HepG2 (cell line): Measurements from ENCODE around the gene LIME1. TPM values are rescaled to one million over a fixed set of nuclear protein-coding genes. Genes with fewer than 3 reads are reported as not detected.
A peak's percentile ranks its signal among the peaks of the same experiment; 100 is the strongest.

ENCODE experiments used
- AGO1 ChIP-seq: fragments of 200-400 bp; formaldehyde crosslinking; IDR thresholded peaks from 2 replicates; pipeline ENCODE4 v1.6.1; 2017; ENCODE audit warnings: mild to moderate bottlenecking, low read depth, low read length, moderate library complexity; ENCODE audit not compliant: poor library complexity, severe bottlenecking
- AGO2 ChIP-seq: fragments of 200-400 bp; formaldehyde crosslinking; optimal IDR thresholded peaks from 2 replicates; pipeline ENCODE3; 2017; ENCODE audit warnings: mild to moderate bottlenecking, low read depth, low read length, moderate library complexity
- ATF7 ChIP-seq, 2 experiments: fragments of 450-650 bp in 1 of 2; sonication (generic) in 1 of 2; formaldehyde crosslinking in 1 of 2; IDR thresholded peaks; 2 replicates each; pipeline versions ENCODE4 v1.4.0 to v1.6.1; 2016 to 2020; ENCODE audit warnings: antibody characterized with exemption in 1 of 2, mild to moderate bottlenecking in 1 of 2, missing genetic modification reagents in 1 of 2
- HNRNPL ChIP-seq: fragments of 200-400 bp; formaldehyde crosslinking; IDR thresholded peaks from 2 replicates; pipeline ENCODE4 v1.6.1; 2017; ENCODE audit warnings: mild to moderate bottlenecking, low read depth, low read length
- HOXA5 ChIP-seq: sonication (generic); formaldehyde crosslinking; IDR thresholded peaks from 2 replicates; pipeline ENCODE4 v1.4.0; 2020; ENCODE audit warnings: missing genetic modification reagents
- RBAK ChIP-seq: sonication (generic); formaldehyde crosslinking; IDR thresholded peaks from 2 replicates; pipeline ENCODE4 v1.5.1; 2020; ENCODE audit warnings: mild to moderate bottlenecking, missing genetic modification reagents
- SP5 ChIP-seq: IDR thresholded peaks from 2 replicates; pipeline ENCODE4 v1.6.1; 2016; ENCODE audit warnings: low read depth, borderline replicate concordance
- ZNF180 ChIP-seq: sonication (generic); formaldehyde crosslinking; IDR thresholded peaks from 2 replicates; pipeline ENCODE4 v1.4.0; 2020; ENCODE audit warnings: low read depth, missing genetic modification reagents, borderline replicate concordance
- polyA plus RNA-seq, 8 experiments: library from polyadenylated mRNA; depleted of rRNA in 3 of 8; stranded (reverse) in 7 of 8; unstranded in 1 of 8; fragments of >200 nt; fragmentation: Illumina TruSeq in 4 of 8; extraction: Trizol in 4 of 8; gene quantifications; 2 replicates each; pipeline versions ENCODE4 v1.2.1 to v1.2.3, GENCODE V29; 2011 to 2016; ENCODE audit warnings: low read depth in 4 of 8, missing spikeins in 1 of 8, mixed read lengths in 1 of 8; ENCODE audit not compliant: insufficient read depth in 1 of 8
- total RNA-seq, 5 experiments: library from RNA; depleted of rRNA; stranded (reverse); fragments of >200 nt; fragmentation: Illumina TruSeq; extraction: Trizol; gene quantifications; 2 replicates each; pipeline ENCODE4 v1.2.3, GENCODE V29; 2016; ENCODE audit warnings: low read depth in 1 of 5
- TF ChIP-seq, protein P1 (sequence below): sonication (generic); formaldehyde crosslinking; IDR thresholded peaks from 2 replicates; pipeline ENCODE4 v1.8.1; 2023; ENCODE audit warnings: mild to moderate bottlenecking, moderate library complexity, missing genetic modification reagents
- TF ChIP-seq, protein P2 (sequence below): sonication (generic); formaldehyde crosslinking; IDR thresholded peaks from 2 replicates; pipeline ENCODE4 v1.8.0; 2022; ENCODE audit warnings: mild to moderate bottlenecking, missing genetic modification reagents, borderline replicate concordance
- TF ChIP-seq, protein P3 (sequence below): IDR thresholded peaks from 2 replicates; pipeline ENCODE4 v1.6.1; 2018; ENCODE audit warnings: missing genetic modification reagents
- TF ChIP-seq, protein P4 (sequence below), 2 experiments: fragments of 450-650 bp in 1 of 2; sonication (generic) in 1 of 2; formaldehyde crosslinking; IDR thresholded peaks; 2 replicates each; pipeline versions ENCODE4 v1.5.0 to v1.8.0; 2020 to 2022; ENCODE audit warnings: mild to moderate bottlenecking in 1 of 2, missing genetic modification reagents in 1 of 2
- TF ChIP-seq, protein P5 (sequence below): sonication (generic); formaldehyde crosslinking; IDR thresholded peaks from 2 replicates; pipeline ENCODE4 v1.4.0; 2020; ENCODE audit warnings: missing genetic modification reagents, mild to moderate bottlenecking, borderline replicate concordance

Gene LIME1
- total and polyA plus RNA-seq, 2 of the 13 experiments (the other 11 are each of a cell fraction or from before 2014, with no cell fraction given): 13.0 to 61.5 TPM

DNA sequence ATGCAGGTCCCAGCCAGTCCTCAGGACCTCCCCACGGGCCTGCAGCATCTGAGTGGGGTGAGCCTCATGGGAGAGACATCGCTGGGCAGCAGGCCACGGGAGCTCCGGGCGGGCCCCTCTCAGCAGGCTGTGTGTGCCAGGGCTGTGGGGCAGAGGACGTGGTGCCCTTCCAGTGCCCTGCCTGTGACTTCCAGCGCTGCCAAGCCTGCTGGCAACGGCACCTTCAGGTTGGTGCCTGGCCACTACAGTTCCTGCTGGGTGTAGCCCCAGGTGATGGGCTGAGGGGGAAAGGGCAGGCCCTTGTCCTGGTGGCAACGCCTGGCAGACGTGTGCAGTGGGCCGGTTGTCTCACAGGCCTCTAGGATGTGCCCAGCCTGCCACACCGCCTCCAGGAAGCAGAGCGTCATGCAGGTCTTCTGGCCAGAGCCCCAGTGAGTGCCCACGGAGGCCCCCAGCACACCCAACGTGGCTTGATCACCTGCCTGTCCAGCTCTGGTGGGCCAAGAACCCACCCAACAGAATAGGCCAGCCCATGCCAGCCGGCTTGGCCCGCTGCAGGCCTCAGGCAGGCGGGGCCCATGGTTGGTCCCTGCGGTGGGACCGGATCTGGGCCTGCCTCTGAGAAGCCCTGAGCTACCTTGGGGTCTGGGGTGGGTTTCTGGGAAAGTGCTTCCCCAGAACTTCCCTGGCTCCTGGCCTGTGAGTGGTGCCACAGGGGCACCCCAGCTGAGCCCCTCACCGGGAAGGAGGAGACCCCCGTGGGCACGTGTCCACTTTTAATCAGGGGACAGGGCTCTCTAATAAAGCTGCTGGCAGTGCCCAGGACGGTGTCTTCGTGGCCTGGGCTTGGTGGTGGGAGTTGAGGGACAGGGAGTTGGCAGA lies 40.8 kb upstream of the LIME1 start (continued):
- TF ChIP-seq, protein P1, sequence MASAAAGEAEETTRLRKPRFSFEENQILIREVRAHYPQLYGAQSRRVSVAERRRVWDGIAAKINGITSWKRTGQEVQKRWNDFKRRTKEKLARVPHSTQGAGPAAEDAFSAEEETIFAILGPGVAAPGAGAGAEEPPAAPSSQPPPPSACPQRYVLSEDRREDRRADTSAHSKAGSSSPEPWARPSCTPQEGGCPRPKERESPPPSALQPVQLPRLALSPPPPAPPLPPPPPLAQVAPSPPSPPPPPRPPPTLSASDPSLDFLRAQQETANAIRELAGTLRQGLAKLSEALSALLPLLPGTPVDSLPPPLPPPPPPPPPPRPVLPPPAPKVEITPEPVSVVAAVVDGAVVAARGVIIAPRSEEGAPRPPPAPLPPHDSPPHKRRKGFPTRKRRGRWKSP (CRISPR knock-in tag): no peak
- TF ChIP-seq SP5 (CRISPR knock-in tag) (no peak), ATF7 (IDR thresholded peaks at IDR 0.05) (no peak), ATF7 (CRISPR knock-in tag; IDR thresholded peaks at IDR 0.05) (no peak), ZNF180 (CRISPR knock-in tag) (no peak; the same call in 1 of the 2 replicates), RBAK (CRISPR knock-in tag) (no peak), AGO2 (peak; percentile 69), AGO1 (peak; percentile 98), HNRNPL (peak; percentile 82), HOXA5 (CRISPR knock-in tag) (no peak)
- TF ChIP-seq, protein P2, sequence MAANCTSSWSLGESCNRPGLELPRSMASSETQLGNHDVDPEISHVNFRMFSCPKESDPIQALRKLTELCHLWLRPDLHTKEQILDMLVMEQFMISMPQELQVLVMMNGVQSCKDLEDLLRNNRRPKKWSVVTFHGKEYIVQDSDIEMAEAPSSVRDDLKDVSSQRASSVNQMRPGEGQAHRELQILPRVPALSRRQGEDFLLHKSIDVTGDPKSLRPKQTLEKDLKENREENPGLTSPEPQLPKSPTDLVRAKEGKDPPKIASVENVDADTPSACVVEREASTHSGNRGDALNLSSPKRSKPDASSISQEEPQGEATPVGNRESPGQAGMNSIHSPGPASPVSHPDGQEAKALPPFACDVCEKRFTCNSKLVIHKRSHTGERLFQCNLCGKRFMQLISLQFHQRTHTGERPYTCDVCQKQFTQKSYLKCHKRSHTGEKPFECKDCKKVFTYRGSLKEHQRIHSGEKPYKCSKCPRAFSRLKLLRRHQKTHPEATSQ (CRISPR knock-in tag): no peak
- TF ChIP-seq, protein P3, sequence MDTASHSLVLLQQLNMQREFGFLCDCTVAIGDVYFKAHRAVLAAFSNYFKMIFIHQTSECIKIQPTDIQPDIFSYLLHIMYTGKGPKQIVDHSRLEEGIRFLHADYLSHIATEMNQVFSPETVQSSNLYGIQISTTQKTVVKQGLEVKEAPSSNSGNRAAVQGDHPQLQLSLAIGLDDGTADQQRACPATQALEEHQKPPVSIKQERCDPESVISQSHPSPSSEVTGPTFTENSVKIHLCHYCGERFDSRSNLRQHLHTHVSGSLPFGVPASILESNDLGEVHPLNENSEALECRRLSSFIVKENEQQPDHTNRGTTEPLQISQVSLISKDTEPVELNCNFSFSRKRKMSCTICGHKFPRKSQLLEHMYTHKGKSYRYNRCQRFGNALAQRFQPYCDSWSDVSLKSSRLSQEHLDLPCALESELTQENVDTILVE (CRISPR knock-in tag): no peak
- TF ChIP-seq, protein P4, sequence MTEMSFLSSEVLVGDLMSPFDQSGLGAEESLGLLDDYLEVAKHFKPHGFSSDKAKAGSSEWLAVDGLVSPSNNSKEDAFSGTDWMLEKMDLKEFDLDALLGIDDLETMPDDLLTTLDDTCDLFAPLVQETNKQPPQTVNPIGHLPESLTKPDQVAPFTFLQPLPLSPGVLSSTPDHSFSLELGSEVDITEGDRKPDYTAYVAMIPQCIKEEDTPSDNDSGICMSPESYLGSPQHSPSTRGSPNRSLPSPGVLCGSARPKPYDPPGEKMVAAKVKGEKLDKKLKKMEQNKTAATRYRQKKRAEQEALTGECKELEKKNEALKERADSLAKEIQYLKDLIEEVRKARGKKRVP (CRISPR knock-in tag; IDR thresholded peaks at IDR 0.05): no peak
- TF ChIP-seq, protein P5, sequence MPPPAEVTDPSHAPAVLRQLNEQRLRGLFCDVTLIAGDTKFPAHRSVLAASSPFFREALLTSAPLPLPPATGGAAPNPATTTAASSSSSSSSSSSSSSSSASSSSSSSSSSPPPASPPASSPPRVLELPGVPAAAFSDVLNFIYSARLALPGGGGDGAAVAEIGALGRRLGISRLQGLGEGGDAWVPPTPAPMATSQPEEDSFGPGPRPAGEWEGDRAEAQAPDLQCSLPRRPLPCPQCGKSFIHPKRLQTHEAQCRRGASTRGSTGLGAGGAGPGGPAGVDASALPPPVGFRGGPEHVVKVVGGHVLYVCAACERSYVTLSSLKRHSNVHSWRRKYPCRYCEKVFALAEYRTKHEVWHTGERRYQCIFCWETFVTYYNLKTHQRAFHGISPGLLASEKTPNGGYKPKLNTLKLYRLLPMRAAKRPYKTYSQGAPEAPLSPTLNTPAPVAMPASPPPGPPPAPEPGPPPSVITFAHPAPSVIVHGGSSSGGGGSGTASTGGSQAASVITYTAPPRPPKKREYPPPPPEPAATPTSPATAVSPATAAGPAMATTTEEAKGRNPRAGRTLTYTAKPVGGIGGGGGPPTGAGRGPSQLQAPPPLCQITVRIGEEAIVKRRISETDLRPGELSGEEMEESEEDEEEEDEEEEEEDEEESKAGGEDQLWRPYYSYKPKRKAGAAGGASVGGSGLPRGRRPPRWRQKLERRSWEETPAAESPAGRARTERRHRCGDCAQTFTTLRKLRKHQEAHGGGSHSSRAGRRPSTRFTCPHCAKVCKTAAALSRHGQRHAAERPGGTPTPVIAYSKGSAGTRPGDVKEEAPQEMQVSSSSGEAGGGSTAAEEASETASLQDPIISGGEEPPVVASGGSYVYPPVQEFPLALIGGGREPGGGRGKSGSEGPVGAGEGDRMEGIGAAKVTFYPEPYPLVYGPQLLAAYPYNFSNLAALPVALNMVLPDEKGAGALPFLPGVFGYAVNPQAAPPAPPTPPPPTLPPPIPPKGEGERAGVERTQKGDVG (CRISPR knock-in tag): no peak
